ENCODE measurements around the gene SLC4A8. TPM values are rescaled to one million over a fixed set of nuclear protein-coding genes. Genes with fewer than 3 reads are reported as not detected.

Gene SLC4A8
- total RNA-seq, 1 experiment from 2014 or later, result 26.3 TPM

GRCh38 chr12:51524386-51524901 is 99.8 kb downstream of the SLC4A8 start:
- Histone ChIP-seq H2BK5ac (ENCODE audit: insufficient read length, low read length) (no peak overlapping the region), H2BK15ac (ENCODE audit: low read depth, low read length) (no peak overlapping the region), H3K4me2 (ENCODE audit: insufficient read depth, insufficient read length, low read length) (no peak overlapping the region), H3K14ac (ENCODE audit: insufficient read depth, low read length) (no peak overlapping the region), H2AK5ac (ENCODE audit: insufficient read length, low read length) (no peak overlapping the region), H4K20me1 (ENCODE audit: control insufficient read depth, insufficient read depth, insufficient read length) (no peaks in the 10 kb centered on the region), H3K23me2 (ENCODE audit: insufficient read length, low read depth, low read length, poor library complexity, severe bottlenecking) (no peaks in the 10 kb centered on the region), H3K27me3 (ENCODE audit: insufficient read depth, low read length) (no peaks in the 10 kb centered on the region; the same call in 1 of the 2 replicates), H3K79me2 (ENCODE audit: insufficient read depth, low read length) (no peaks in the 10 kb centered on the region), H4K8ac (replicated peaks; ENCODE audit: insufficient read length, low read depth, low read length) (no peak overlapping the region), H4K91ac (ENCODE audit: insufficient read length, low read depth, low read length) (no peak overlapping the region), H3K56ac (ENCODE audit: insufficient read length, low read depth, low read length) (no peak overlapping the region), H3K4ac (ENCODE audit: low read depth, low read length) (no peak overlapping the region), H2BK12ac (ENCODE audit: insufficient read length, low read depth, low read length) (no peak overlapping the region), H3T11ph (ENCODE audit: low read length) (no peak overlapping the region), H2BK20ac (ENCODE audit: low read depth, low read length, poor library complexity, severe bottlenecking) (no peak overlapping the region), H4K5ac (ENCODE audit: insufficient read length, low read depth, low read length) (no peak overlapping the region), H3K18ac (ENCODE audit: insufficient read length, low read depth, low read length) (no peak overlapping the region), H2BK120ac (ENCODE audit: low read depth, low read length, poor library complexity, severe bottlenecking) (no peak overlapping the region), H3K23ac (ENCODE audit: insufficient read length, low read depth, low read length) (no peak overlapping the region), H3K9ac (ENCODE audit: extremely low read depth, insufficient read length, low read length) (no peak overlapping the region), H3K79me1 (ENCODE audit: insufficient read depth, low read depth, low read length, poor library complexity, severe bottlenecking) (no peaks in the 10 kb centered on the region), H3K9me3 (ENCODE audit: control insufficient read depth, low read depth, low read length) (no peaks in the 10 kb centered on the region), H3K27ac (ENCODE audit: insufficient read length, low read depth, low read length) (no peak overlapping the region), H2AFZ (ENCODE audit: low read length) (no peak overlapping the region), H3K4me1 (ENCODE audit: insufficient read depth, low read length) (no peaks in the 10 kb centered on the region)
- no peaks in the 10 kb centered on the region for H3K36me3 Mint-ChIP-seq (ENCODE audit: insufficient read depth in 1 of 3, low read depth in 3 of 3)
- H3K4me3 Mint-ChIP-seq, result no peak overlapping the region
- no peak for DNase-seq
- H3K27ac Mint-ChIP-seq, result 0 out of 7 replicates have a peak overlapping the region, but pooled peaks of 1 of the 3 experiments have one; percentile 10
- no CpG with 5 or more reads among the region's 6 CpGs for WGBS (ENCODE audit: extremely low coverage, insufficient read length, low lambda C conversion rate)
- no peaks in the 10 kb centered on the region for H3K9me3 Mint-ChIP-seq
- no peaks in the 10 kb centered on the region for H3K27me3 Mint-ChIP-seq (ENCODE audit: low read depth)
- H3K4me1 Mint-ChIP-seq, result peaks cover 4 to 6% of the 10 kb centered on the region in 2 experiments; a peak in 3 of 4 replicates
- no peak for TF ChIP-seq CTCF (conservative IDR thresholded peaks at IDR 0.05)

Measured in H9 (cell line).